K562 (cell line): ENCODE data around the gene CACNG5. TPM values are rescaled to one million over a fixed set of nuclear protein-coding genes. Genes with fewer than 3 reads are reported as not detected.

Source experiments
- ATF1 ChIP-seq, 2 experiments: fragments of 450-650 bp in 1 of 2; IDR thresholded peaks; 2 replicates each; pipeline ENCODE4 v1.6.1; 2016; ENCODE audit warnings: missing compliant biosample characterization in 1 of 2, missing genetic modification characterization in 1 of 2
- CBFA2T3 ChIP-seq: fragments of 450-650 bp; IDR thresholded peaks from 2 replicates; pipeline ENCODE4 v1.6.1; 2017
- CBX2 ChIP-seq: fragments of 200-600 bp; sonication (generic); IDR thresholded peaks from one replicate; pipeline ENCODE4 v1.6.1; 2012; ENCODE audit warnings: mild to moderate bottlenecking, low read length, inconsistent platforms; ENCODE audit not compliant: insufficient read depth, poor library complexity, severe bottlenecking
- CREM ChIP-seq: IDR thresholded peaks from 2 replicates; pipeline ENCODE4 v1.6.1; 2014; ENCODE audit warnings: antibody characterized with exemption, low read depth
- CTCF ChIP-seq, 3 experiments: IDR thresholded peaks in 2 of 3; conservative IDR thresholded peaks in 1 of 3; 2 replicates each; pipeline ENCODE4 v1.5.1; 2011 to 2012; ENCODE audit warnings: low read length in 3 of 3, mild to moderate bottlenecking in 3 of 3, control low read depth in 2 of 3, improper control_type of control experiment in 1 of 3, inconsistent platforms in 1 of 3, low read depth in 1 of 3, mixed read lengths in 1 of 3, moderate library complexity in 1 of 3; ENCODE audit not compliant: insufficient read depth in 2 of 3
- ELF2 ChIP-seq: fragments of 250-450 bp; sonication (Bioruptor Pico); IDR thresholded peaks from 2 replicates; pipeline ENCODE4 v1.5.0; 2021; ENCODE audit warnings: mild to moderate bottlenecking
- LARP7 ChIP-seq: fragments of 450-650 bp; IDR thresholded peaks from 2 replicates; pipeline ENCODE4 v1.6.1; 2016
- MTF1 ChIP-seq: fragments of 250-450 bp; sonication (Bioruptor Pico); IDR thresholded peaks from 2 replicates; pipeline ENCODE4 v1.9.0; 2021; ENCODE audit warnings: moderate library complexity, mild to moderate bottlenecking, inconsistent platforms, borderline replicate concordance
- MYC ChIP-seq, 2 experiments: fragments of 250-450 bp in 1 of 2; sonication (Bioruptor Pico) in 1 of 2; IDR thresholded peaks; 2 replicates each; pipeline versions ENCODE4 v1.5.1 to v1.6.1; 2012 to 2021; ENCODE audit warnings: low read depth in 2 of 2, borderline replicate concordance in 1 of 2, improper control_type of control experiment in 1 of 2, low read length in 1 of 2, mild to moderate bottlenecking in 1 of 2, moderate library complexity in 1 of 2
- NFIC ChIP-seq: fragments of 450-650 bp; IDR thresholded peaks from 2 replicates; pipeline ENCODE4 v1.6.1; 2017; ENCODE audit warnings: mild to moderate bottlenecking, inconsistent platforms
- OTX1 ChIP-seq: fragments of 450-650 bp; formaldehyde crosslinking; IDR thresholded peaks from 2 replicates; pipeline ENCODE4 v1.4.0; 2022; ENCODE audit warnings: mild to moderate bottlenecking
- RAD21 ChIP-seq, 2 experiments: fragments of 250-450 bp in 1 of 2; fragments of 450-650 bp in 1 of 2; sonication (Bioruptor Pico) in 1 of 2; formaldehyde crosslinking in 1 of 2; IDR thresholded peaks in 1 of 2; conservative IDR thresholded peaks in 1 of 2; 2 replicates each; pipeline versions ENCODE4 v1.4.0 to v1.8.0; 2020 to 2022; ENCODE audit warnings: mild to moderate bottlenecking in 2 of 2, moderate library complexity in 1 of 2
- RNF219 ChIP-seq: fragments of 250-450 bp; sonication (Bioruptor Pico); IDR thresholded peaks from 2 replicates; pipeline ENCODE4 v1.5.0; 2022; ENCODE audit warnings: mild to moderate bottlenecking
- SETDB1 ChIP-seq: IDR thresholded peaks from one replicate; pipeline ENCODE4 v1.6.1; 2012; ENCODE audit warnings: low read length, control low read depth, inconsistent platforms
- ZKSCAN3 ChIP-seq: fragments of 250-450 bp; sonication (Bioruptor Pico); IDR thresholded peaks from 2 replicates; pipeline ENCODE4 v1.4.0; 2020
- ZNF311 ChIP-seq: fragments of 250-450 bp; sonication (Bioruptor Pico); IDR thresholded peaks from 2 replicates; pipeline ENCODE4 v1.4.0; 2020; ENCODE audit warnings: mild to moderate bottlenecking, moderate library complexity
- ZNF77 ChIP-seq: fragments of 250-450 bp; sonication (Bioruptor Pico); IDR thresholded peaks from 2 replicates; pipeline ENCODE4 v1.5.0; 2020
- polyA plus RNA-seq, 8 experiments: library from polyadenylated mRNA; depleted of rRNA in 4 of 8; stranded (reverse) in 5 of 8; unstranded in 3 of 8; fragments of >200 nt; fragmentation: Nextera tagmentation in 2 of 8; fragmentation: Illumina TruSeq in 1 of 8; extraction: Ambion mirVana in 2 of 8; extraction: Trizol in 1 of 8; gene quantifications; 2 replicates each; pipeline versions ENCODE4 v1.2.1 to v1.2.3, GENCODE V29; 2011 to 2014; ENCODE audit warnings: inconsistent platforms in 1 of 8, missing spikeins in 1 of 8
- total RNA-seq, 7 experiments: library from RNA; depleted of rRNA in 6 of 7; stranded (reverse); fragments of >200 nt in 6 of 7; fragmentation: Illumina TruSeq in 2 of 7; extraction: Trizol in 2 of 7; gene quantifications; 2 replicates each; pipeline versions ENCODE4 v1.2.1 to v1.2.3, GENCODE V29; 2011 to 2021; ENCODE audit warnings: low replicate concordance in 1 of 7
- TF ChIP-seq, protein P1 (sequence below): IDR thresholded peaks from 3 replicates; pipeline ENCODE4 v1.6.1; 2011; ENCODE audit warnings: borderline replicate concordance, mild to moderate bottlenecking, moderate library complexity; ENCODE audit not compliant: insufficient read length; ENCODE audit errors: extremely low read depth
- TF ChIP-seq, protein P2 (sequence below): sonication (generic); formaldehyde crosslinking; IDR thresholded peaks from 2 replicates; pipeline ENCODE4 v1.9.0; 2022; ENCODE audit warnings: mild to moderate bottlenecking, missing genetic modification reagents

Gene CACNG5
- total and polyA plus RNA-seq, 9 of the 15 experiments (the other 6 are each of a cell fraction or from before 2014, with no cell fraction given) = not detected

- TF ChIP-seq, protein P1, sequence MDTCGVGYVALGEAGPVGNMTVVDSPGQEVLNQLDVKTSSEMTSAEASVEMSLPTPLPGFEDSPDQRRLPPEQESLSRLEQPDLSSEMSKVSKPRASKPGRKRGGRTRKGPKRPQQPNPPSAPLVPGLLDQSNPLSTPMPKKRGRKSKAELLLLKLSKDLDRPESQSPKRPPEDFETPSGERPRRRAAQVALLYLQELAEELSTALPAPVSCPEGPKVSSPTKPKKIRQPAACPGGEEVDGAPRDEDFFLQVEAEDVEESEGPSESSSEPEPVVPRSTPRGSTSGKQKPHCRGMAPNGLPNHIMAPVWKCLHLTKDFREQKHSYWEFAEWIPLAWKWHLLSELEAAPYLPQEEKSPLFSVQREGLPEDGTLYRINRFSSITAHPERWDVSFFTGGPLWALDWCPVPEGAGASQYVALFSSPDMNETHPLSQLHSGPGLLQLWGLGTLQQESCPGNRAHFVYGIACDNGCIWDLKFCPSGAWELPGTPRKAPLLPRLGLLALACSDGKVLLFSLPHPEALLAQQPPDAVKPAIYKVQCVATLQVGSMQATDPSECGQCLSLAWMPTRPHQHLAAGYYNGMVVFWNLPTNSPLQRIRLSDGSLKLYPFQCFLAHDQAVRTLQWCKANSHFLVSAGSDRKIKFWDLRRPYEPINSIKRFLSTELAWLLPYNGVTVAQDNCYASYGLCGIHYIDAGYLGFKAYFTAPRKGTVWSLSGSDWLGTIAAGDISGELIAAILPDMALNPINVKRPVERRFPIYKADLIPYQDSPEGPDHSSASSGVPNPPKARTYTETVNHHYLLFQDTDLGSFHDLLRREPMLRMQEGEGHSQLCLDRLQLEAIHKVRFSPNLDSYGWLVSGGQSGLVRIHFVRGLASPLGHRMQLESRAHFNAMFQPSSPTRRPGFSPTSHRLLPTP = no peak
- no peak for TF ChIP-seq MTF1 (CRISPR knock-in tag)
- TF ChIP-seq ZKSCAN3 (CRISPR knock-in tag) = no peak
- no peak for TF ChIP-seq ELF2 (CRISPR knock-in tag)
- TF ChIP-seq, protein P2, sequence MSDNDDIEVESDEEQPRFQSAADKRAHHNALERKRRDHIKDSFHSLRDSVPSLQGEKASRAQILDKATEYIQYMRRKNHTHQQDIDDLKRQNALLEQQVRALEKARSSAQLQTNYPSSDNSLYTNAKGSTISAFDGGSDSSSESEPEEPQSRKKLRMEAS (CRISPR knock-in tag) = no peak
- peak; percentile 96 for TF ChIP-seq NFIC
- TF ChIP-seq ZNF311 (CRISPR knock-in tag) = no peak
- TF ChIP-seq SETDB1 = no peak
- TF ChIP-seq RNF219 (CRISPR knock-in tag) = no peak
- TF ChIP-seq CREM = no peak; the same call in 1 of the 2 replicates
- TF ChIP-seq CBFA2T3 = no peak
- TF ChIP-seq ZNF77 (CRISPR knock-in tag) = no peak
- TF ChIP-seq MYC (IDR thresholded peaks at IDR 0.05; ENCODE audit: low read depth, low read length) = peak; percentile 25; the same call in 1 of the 2 replicates
- no peak for TF ChIP-seq MYC (CRISPR knock-in tag; IDR thresholded peaks at IDR 0.05; ENCODE audit: borderline replicate concordance, low read depth)
- no peak for TF ChIP-seq CBX2
- no peak for TF ChIP-seq LARP7
- peak; percentile 71 to 92 for TF ChIP-seq RAD21 (CRISPR knock-in tag; conservative IDR thresholded peaks at IDR 0.05 in 1 of 2, IDR thresholded peaks at IDR 0.05 in 1 of 2)
- peak; percentile 84 to 90 (median 88) for TF ChIP-seq CTCF (IDR thresholded peaks at IDR 0.05 in 2 of 3, conservative IDR thresholded peaks at IDR 0.05 in 1 of 3; ENCODE audit: insufficient read depth in 2 of 3, low read depth in 1 of 3, low read length in 3 of 3)
- no peak for TF ChIP-seq OTX1 (CRISPR knock-in tag)
- no peak for TF ChIP-seq ATF1 (CRISPR knock-in tag; IDR thresholded peaks at IDR 0.05)
- TF ChIP-seq ATF1 (tag; IDR thresholded peaks at IDR 0.05) = no peak
Observed at GRCh38 chr17:66906321-66907278, 71.7 kb downstream of the CACNG5 start (continued).
